Measurements from ENCODE around the gene ARHGEF28.

ARHGEF28 gene

DNA sequence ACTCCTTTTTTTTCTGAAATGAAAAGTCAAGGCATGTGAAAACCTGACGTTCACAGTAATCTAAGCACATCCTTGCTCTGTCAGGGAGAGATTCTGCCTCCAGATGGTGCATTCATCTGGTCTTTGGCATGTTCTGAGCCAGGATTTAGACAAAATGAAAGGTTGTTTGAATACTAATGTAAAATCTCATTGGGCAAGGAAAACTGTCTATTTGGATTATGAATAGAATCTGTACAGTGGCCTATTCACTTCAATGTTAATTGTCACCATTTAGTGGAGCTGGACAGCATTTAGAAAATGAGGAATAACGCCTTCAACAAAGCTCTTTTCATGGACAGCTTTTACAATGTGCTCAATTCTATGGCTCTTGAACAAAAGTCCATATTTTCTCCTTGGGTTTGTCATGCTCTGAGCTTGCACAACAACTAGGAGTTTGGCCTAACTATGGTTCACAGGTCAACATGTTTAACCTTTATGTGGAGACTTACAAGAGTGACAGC lies 28.9 kb downstream of the ARHGEF28 start:
- no peak for DNase-seq

DNA sequence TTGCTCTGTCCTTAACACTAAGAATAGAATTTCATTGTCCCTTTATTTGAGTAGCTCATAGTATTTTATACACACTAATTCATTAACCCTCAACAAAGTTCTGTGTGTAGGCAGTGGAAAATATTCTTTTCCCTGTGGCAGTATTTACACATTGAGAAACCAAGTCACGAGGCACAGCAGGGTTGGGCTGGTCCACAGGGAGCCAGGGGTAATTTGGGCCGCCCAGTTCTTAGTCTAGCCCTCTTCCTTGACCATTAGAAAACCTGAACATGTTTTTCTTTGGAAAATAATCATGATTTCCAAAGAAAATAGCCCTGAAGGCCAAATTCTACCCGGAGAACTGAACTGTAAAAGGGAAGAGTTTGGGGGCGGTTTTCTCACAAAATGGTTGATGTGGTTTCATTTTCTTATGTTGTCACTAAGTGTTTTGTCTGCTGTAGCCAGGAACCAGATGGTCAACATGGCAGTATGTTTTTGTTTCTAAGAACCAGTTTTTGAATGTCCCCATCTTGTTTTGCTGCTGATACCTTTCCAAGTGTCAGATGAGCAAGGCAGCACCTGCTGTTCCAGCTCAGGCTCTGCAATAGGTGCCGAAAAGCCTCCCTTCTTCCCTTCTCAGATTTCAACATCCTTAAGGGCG lies 29.6 kb downstream of the ARHGEF28 start:
- DNase-seq = no peak

DNA sequence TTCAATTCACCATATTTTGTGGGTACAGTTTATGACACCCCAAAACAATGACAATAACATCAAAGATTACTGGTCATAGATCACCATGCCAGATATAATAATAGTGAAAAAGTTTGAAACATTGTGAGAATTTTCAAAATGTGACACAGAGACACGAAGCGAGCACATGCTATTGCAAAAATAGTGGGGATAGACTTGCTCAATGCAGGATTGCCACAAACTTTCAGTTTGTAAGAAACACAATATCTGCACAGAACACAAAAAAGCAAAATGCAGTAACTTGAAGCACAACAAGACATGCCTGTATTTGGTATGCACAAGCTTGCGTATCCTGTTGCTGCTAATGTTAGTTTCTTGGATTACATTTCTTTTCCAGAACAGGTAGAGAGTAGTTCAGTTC lies 35.8 kb downstream of the ARHGEF28 start:
- no peak for DNase-seq

DNA sequence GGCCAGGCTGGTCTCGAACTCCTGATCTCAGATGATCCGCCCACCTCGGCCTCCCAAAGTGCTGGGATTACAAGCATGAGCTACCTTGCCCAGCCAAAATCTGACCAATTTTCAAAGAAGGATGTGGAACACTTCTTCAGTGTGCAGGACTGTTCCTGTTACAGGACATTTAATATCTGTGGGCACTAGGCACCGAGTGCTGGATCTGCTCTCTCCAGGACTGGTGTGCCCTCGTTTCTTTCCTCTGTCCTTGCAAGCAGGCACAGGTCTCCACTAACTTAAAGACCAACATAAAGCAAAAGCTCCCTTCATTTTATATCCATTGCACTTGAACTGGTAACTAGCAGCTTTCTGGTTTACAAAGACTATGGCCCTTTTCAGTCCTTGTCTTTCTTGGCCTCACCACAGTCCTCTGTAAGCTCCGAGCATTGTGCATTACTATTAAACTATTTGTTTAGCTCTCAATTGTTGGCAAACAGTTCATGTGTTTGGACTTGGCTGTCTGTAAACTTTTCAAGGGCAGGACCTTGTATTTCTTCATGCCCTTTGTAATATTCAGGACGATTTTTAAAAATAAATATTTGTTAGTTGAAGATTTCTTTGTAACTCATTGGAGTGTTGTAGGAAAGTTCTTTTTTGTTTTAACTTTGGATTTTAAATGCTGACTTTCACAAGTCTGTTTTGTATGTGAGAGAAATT lies 37.3 kb downstream of the ARHGEF28 start:
- no peak for DNase-seq

DNA sequence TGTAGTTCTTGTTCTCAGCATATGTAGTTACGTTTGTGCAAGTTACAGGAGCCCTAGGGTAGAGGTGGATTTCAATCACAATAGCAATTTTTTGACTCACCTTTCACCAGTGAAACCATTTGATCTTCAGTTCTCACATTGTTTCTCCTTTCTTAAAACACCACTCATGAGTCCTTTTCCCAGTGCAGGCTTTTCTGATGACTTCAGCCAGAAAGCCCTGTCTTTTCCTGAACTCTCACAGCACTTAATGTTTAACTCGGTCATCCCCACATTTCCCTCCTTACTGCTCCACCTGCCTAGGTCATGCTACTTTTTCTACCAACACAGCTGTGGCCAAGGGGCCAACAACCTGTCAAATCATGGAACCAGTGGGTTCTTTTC lies 37.9 kb downstream of the ARHGEF28 start:
- no peak for DNase-seq

DNA sequence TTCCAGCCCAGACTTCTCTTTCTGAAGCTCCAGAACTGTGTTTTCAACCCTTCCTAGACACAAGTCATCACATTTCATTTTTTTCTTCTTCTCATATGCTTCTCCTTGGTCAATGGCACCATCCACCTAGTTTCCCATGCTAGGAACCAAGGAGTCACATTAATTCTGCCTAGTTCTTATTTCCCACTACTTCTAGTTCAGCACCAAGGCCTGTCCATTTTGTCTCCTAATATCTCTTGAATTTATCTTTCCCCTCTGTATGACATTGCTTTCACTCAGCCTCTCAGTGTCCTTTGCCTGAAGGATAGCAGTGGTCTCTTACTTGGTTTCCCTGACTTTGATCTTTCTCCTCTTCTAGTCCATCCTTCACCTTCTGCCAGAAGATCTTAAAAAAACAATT lies 38.8 kb downstream of the ARHGEF28 start:
- no peak for DNase-seq

DNA sequence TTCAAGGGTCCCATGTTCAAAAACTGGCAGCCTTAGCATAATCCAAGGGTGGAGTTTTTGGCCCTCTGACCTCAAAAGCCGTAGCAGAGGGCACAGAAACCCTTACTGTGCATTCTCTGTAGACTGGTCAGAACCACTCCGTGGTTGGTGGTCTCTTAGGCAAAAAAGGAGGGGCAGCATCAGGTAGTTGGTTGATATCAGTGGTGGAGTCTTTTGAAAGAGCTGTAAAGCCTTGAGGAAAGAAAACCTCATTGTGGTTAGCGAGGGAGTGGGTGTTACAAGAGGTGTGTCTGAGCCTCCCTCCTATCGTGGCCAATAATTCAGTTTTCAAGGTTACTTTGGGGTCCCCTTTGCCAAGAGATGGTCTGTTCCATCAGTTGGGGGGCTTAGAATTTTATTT lies 40.9 kb downstream of the ARHGEF28 start:
- no peak for DNase-seq

DNA sequence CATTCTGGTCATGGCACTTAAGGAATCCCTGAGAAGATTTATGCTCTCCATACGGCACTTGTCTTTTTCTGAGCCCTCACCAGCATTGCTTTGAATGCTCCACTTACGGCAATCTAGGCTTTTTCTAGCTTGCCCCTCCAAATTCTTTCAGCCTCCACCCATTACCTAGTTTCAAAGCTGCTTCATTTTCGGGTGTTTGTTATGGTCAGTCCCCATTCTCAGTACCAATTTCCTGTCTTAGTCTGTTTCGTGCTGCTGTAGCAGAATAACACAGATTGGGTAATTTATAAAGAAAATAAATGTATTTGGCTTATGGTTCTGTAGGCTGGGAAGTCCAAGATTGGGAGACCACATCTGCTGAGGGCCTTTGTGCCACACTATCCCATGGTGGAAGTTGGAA lies 42.0 kb downstream of the ARHGEF28 start:
- DNase-seq = no peak

DNA sequence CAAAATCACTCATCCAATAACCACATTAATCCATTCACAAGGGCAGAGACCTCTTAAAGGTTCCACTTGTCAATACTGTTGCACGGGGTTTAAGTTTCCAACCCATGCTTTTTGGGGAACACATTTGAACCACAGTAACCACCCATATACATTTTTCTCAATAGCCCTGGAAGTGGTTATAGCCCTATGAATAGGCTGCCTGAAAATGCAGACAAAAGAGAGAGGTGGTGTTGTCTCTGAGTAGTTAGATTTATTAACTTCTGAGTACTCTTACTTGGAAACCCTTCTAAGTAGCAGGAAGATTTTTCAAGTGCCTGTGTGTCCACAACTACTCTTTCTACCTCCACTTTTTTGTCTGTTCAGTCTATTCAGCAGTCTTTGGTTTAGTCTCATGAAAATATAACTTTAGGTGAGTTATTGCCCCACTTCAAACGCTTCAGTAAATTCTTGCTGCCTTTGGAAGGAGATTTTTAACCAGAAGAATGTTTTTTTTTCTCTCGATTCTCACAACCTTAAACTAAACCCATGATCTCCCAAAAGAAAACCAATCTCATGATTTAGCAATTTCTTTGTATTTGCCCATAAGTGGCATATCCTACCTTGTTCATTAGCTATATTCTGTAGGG lies 42.6 kb downstream of the ARHGEF28 start:
- no peak for DNase-seq

DNA sequence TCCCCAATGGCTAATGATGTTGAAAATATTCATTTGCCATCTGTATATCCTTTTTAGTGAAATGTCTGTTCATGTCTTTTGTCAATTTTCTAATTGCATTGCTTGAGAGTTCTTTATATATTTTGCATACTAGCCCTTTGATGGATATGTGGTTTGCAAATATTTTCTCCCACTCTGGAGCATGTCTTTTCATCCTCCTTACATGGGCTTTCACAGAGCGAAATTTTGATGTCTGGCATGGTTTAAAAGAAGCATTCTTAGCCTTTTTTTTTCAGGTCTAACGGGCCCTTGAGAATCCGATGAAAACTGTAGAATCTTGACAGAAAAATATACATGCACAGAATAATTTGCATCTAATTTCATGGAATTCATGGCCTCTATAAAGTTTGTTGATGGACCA lies 44.7 kb downstream of the ARHGEF28 start:
- DNase-seq = no peak

DNA sequence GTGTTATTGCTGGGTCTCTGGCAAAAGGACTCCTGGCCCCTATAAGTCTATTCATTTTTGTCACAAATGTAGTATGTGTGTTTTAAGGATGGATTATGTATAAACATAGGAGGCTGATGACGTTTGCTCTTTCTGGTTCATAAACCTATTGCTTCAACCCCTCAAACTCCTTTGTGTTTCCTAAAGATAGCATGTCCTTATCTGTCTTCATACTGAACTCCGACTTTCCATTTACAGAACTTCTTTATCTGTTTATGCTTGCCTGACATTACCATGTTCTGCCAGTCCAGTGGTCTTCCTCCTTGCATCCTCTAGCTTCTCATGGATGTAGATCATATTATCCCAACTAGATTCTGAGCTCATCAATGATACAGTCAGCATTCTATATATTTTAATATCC lies 46.1 kb downstream of the ARHGEF28 start:
- DNase-seq = no peak

DNA sequence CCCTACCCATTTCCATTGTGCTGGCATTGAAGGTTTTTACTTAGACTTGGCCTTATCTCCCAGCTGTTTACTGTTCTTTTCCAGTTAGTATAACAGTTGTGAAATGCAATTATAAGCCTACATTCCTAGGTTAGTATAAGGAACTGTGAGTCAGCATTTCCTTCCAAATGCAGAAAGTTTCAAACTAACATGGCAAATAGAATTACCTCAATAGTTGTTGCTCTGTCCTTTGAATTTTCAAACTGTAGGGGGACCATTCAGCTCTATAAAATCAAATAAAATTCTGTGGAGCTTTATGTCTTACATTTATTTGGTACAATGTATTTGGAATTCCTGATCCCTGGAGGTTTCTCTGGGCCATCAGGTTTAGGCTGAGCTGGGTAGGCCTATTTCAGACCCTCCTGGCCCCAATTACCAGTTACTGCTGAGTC lies 47.2 kb downstream of the ARHGEF28 start:
- DNase-seq = no peak

DNA sequence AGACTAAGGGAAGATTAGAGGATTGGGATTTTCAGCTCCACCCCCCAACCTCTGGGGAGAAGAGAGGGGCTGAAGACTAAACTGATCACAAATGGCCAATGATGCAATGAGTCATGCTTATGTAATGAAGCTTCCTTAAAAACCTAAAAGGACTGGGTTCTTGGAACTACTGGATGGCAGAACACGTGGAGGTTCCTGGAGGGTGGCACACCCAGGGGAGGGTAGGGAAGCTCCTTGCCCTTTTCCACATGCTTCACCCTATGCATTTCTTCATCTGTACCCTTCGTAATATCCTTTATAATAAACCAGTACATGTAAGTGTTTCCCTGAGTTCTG lies 48.6 kb downstream of the ARHGEF28 start:
- no peak for DNase-seq

DNA sequence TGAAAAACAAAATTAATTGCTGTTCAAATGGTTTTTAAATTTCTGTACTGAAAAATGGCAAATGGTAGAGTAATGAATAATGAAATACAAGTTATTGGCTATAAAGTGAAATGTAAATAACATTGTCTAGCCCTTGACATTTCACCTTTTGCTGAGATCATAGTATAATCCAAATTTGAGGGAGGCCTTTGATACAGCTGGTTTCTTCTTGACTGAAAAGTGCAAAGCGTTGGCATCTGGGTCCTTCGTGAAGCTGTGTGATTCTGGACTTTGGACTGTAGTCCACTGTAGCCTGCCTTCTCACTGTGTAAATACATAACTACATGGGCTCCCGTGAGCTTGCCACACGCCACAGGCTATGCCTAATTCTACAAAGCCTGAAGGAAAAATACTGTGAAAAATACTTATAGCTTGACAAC lies 52.3 kb downstream of the ARHGEF28 start:
- DNase-seq = no peak

DNA sequence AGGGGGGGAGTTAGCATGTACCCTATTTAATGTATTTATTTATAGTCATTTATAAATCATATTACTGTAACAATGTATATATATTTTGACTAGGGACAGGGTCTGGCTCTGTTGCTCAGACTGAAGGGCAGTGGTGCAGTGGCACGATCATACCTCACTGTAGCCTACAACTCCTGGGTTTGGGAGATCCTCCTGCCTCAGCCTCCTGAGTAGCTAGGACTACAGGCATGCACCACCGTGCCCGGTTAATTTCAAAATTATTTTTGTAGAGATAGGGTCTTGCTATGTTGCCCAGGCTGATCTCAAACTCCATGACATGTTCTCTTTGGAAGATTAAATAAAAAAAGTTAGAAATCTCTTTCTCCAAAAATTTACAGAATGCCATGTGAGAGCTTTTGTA lies 52.8 kb downstream of the ARHGEF28 start:
- no peak for DNase-seq

DNA sequence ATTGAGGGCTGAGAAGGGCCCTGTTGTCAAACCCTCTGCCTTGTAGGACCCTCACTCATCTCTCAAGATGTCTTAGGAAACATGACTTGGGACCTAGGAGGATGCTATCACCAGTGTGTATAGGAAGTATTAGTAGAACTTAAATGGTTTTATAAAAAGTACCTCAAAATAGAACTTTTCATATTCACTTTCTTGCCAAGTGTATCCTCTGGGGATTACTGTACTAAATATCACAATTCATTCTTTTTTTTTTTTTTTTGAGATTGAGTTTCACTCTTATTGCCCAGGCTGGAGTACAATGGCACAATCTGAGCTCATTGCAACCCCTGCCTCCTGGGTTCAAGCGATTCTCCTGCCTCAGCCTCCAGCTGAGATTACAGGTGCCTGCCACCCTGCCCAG lies 56.2 kb downstream of the ARHGEF28 start:
- no peak for DNase-seq

DNA sequence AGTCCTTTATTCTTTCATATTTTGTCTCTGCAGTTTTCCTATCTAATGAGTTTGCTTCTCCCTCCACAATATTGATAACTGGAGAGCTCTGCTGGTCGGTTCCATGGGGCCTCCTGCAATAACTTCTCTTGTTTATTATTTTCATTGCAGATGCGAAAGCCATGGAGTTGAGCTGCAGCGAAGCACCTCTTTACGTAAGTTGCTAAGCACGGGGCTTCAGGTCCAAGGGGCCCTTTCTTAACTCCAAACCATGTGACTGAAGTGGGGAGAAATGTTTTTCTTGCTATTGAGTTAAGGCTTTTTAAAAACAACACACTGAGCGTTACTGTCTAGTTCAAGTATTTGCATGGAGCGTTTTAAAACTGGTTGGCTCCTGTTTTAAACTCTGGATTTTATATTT lies 58.7 kb downstream of the ARHGEF28 start:
- DNase-seq = no peak

DNA sequence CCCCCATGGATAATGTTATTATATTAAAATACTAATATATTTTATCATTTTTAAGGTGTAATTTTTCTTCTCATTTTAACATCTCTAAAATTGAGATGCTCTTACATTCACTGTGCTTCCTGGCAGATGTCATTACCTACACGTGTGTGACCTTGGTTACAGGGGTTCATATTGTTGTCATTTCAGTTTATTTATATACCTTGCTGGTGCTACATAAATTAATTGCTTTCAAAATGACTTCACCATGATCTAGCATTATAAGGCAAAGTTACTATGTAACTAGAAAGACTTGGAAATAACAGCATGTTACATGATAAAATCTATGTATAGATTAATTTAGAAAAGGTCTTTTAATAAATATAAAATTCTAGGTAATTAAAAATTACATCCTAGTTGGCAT lies 60.9 kb downstream of the ARHGEF28 start:
- DNase-seq = no peak

DNA sequence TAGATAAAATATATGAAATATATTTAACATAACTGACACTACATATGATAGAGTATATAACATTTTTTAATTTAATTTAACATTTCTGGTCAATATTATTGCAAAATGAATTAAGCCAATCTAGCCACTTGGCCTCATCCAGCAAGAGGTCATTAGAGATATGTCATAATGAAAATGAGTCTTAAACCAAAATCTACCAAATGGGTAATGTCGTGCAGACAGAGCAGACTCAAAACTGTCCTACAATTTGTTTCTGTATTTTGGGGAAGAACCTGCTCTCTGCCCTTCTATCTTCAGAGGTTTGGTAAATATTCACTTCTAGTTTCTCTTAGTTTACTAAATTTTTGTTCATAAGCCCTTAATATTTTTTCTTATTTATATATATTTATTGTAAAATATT lies 61.4 kb downstream of the ARHGEF28 start:
- DNase-seq = no peak

DNA sequence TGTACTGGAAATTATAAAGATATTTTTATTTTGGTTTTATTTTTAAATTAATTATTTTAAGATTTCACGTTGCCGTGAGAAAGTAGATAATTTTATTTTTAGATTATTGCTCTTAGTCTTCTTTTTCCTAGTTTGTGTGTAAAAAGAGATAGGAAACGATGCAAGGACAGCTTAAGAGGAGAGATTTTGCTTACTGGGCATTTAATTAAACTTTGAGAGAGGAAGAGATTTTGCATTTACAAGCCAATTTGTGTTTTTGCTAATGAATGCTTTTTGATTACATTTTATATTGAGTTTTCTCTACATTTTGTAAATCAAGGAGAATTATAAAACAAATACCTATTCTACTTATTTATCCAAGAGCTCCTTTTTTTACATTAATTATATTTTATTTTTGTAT lies 64.0 kb downstream of the ARHGEF28 start:
- DNase-seq = no peak

DNA sequence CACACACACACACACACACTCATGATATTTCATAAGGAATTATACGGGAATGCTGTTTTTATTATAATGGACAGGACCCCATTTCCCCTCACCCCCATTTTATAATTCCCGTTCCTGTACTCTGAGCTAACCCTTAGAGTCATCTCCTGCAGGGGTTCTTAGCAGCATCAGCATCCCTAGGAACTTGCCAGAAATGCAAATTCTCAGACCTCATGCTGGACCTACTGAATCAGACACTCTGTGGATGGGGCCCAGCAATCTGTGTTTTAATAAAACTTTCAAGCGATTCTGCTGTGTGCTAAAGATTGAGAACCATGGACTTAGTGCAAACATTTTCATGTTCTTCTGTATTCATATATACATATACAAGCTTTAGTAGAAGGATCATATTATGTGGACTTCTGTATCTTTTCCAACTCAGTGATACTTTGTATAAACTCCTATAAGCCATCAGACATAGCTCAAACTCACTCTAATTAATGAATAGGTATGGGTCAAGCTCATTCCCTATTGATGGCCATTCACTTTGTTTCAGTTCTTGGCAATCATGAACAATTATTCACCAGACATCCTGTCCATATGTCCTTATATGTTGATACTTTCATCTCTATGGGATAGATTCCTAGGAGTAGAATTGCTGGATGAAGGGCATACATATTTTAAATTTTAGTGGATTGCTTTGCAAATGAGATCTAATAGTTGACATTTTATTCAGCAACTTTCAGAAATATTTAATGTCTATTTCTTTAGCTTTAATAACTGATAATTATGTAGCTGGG lies 65.5 kb downstream of the ARHGEF28 start:
- DNase-seq = no peak

DNA sequence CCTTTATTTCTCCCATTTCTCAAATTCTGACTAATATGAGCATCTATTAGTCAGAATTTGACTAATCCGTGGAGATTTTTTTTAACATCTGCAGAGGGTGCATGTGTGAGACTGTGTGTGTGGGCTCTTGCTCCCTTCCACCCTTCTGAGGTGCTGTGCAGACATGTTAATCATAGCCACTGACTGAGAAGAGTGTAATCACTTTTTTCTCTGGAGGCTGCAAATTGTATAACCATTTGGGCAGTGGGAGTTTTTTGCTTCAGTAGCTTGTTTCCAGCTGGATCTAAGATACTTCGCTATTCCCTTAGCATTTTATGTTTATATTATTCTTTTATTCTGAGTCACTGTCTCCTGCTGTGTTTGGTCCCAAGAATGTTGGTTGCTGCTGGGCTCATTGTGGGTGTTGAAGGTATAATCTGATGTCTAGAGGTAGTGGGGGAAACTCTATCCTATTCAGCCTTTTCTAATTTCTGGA lies 66.2 kb downstream of the ARHGEF28 start:
- no peak for DNase-seq

DNA sequence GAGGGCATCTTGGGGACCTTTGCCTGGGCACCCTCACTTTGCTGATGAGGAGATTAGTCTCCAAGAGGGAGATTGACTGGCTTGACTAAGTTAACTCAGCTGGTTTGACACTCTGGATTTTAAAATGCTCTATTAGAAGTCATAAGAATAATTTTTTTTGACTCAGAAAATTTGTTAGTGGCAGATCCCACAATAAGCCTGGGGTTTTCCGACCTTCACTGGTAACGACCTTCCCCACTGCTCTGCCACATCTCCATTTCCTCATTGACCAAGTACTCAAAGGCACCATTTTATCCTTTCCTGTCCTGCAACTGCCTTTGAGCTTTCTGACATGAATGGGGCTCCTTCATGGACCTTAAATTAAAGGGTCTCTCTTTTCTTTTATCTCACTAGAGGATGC lies 67.0 kb downstream of the ARHGEF28 start:
- no peak for DNase-seq

Measured in RPMI8226 (cell line).